Neutrophil (primary cell): ENCODE data around the gene RYR2.

Experiments used
- H3K27ac ChIP-seq: fragments of 200-600 bp; sonication (generic); 2 replicates; pipeline ENCODE4 v1.5.1; 2016; ENCODE audit warnings: mild to moderate bottlenecking, moderate library complexity
- H3K27me3 ChIP-seq: fragments of 200-600 bp; sonication (generic); 2 replicates; pipeline ENCODE4 v1.6.0; 2016; ENCODE audit warnings: mild to moderate bottlenecking
- H3K36me3 ChIP-seq: fragments of 200-600 bp; sonication (generic); 2 replicates; pipeline ENCODE4 v1.5.1; 2017
- H3K4me1 ChIP-seq, 2 experiments: fragments of 200-600 bp in 1 of 2; sonication (generic) in 1 of 2; 1 replicate in 1 of 2; 2 replicates in 1 of 2; pipeline versions ENCODE4 v1.5.1 to v1.6.1; 2013 to 2016; ENCODE audit warnings: low read depth in 1 of 2, low read length in 1 of 2, mild to moderate bottlenecking in 1 of 2, moderate library complexity in 1 of 2; ENCODE audit not compliant: control insufficient read depth in 1 of 2, insufficient read depth in 1 of 2
- H3K4me3 ChIP-seq, 2 experiments: fragments of 200-600 bp in 1 of 2; sonication (generic) in 1 of 2; 1 replicate in 1 of 2; 2 replicates in 1 of 2; pipeline ENCODE4 v1.5.1; 2013 to 2016; ENCODE audit warnings: low read depth in 1 of 2, low read length in 1 of 2, mild to moderate bottlenecking in 1 of 2, moderate library complexity in 1 of 2
- H3K9me3 ChIP-seq: fragments of 200-600 bp; sonication (generic); 2 replicates; pipeline ENCODE4 v1.5.1; 2016
- CTCF ChIP-seq: fragments of 200-600 bp; sonication (generic); IDR thresholded peaks from 2 replicates; pipeline ENCODE4 v1.5.1; 2016; ENCODE audit warnings: antibody characterized with exemption

The RYR2 gene

GRCh38 chr1:237306726-237307125 is 264.7 kb downstream of the RYR2 start:
- Histone ChIP-seq H3K36me3 (no peaks in the 10 kb centered on the region), H3K4me3 (no peak overlapping the region), H3K27ac (no peak overlapping the region), H3K27me3 (no peaks in the 10 kb centered on the region), H3K4me1 (no peaks in the 10 kb centered on the region), H3K9me3 (no peaks in the 10 kb centered on the region)
- TF ChIP-seq CTCF: no peak

GRCh38 chr1:237309595-237310118 is 267.7 kb downstream of the RYR2 start:
- no peak overlapping the region for H3K4me3 ChIP-seq
- TF ChIP-seq CTCF: no peak
- no peaks in the 10 kb centered on the region for H3K36me3 ChIP-seq
- no peaks in the 10 kb centered on the region for H3K4me1 ChIP-seq
- no peaks in the 10 kb centered on the region for H3K9me3 ChIP-seq
- H3K27me3 ChIP-seq: no peaks in the 10 kb centered on the region
- no peak overlapping the region for H3K27ac ChIP-seq

- Histone ChIP-seq H3K4me3 (no peak overlapping the region), H3K9me3 (no peaks in the 10 kb centered on the region), H3K36me3 (no peaks in the 10 kb centered on the region), H3K27ac (no peak overlapping the region), H3K4me1 (no peaks in the 10 kb centered on the region), H3K27me3 (no peaks in the 10 kb centered on the region)
- TF ChIP-seq CTCF: no peak
Measured at GRCh38 chr1:237316352-237316751, 274.4 kb downstream of the RYR2 start.

GRCh38 chr1:237318748-237319147 is 276.8 kb downstream of the RYR2 start:
- Histone ChIP-seq H3K9me3 (no peaks in the 10 kb centered on the region), H3K4me3 (no peak overlapping the region), H3K27me3 (no peaks in the 10 kb centered on the region), H3K36me3 (no peaks in the 10 kb centered on the region), H3K4me1 (no peaks in the 10 kb centered on the region), H3K27ac (no peak overlapping the region)
- TF ChIP-seq CTCF: no peak

GRCh38 chr1:237320890-237321289 is 278.9 kb downstream of the RYR2 start:
- Histone ChIP-seq H3K4me1 (no peaks in the 10 kb centered on the region), H3K4me3 (no peak overlapping the region), H3K9me3 (no peaks in the 10 kb centered on the region), H3K36me3 (no peaks in the 10 kb centered on the region), H3K27ac (no peak overlapping the region), H3K27me3 (no peaks in the 10 kb centered on the region)
- TF ChIP-seq CTCF: no peak

GRCh38 chr1:237324226-237324625 is 282.2 kb downstream of the RYR2 start:
- TF ChIP-seq CTCF: no peak
- Histone ChIP-seq H3K27me3 (no peaks in the 10 kb centered on the region), H3K27ac (no peak overlapping the region), H3K36me3 (no peaks in the 10 kb centered on the region), H3K4me1 (no peaks in the 10 kb centered on the region), H3K9me3 (no peaks in the 10 kb centered on the region), H3K4me3 (no peak overlapping the region)
